Stimulated activated CD8-positive, alpha-beta memory T cell treated with anti-CD3 and anti-CD28 coated beads, Interleukin-2, amount 100 ng/mL, for 1 hour (primary cell): ENCODE results near the gene FCGR3B.
"Not testable (repeated sequence)": the region's sequence is repeated elsewhere in the genome, so short reads cannot be mapped to it uniquely, and the experiment has no call there.

Experiments
- DNase-seq, 2 donors: peaks; one replicate each; pipeline ENCODE4 v3.0.0-alpha.2; 2020; ENCODE audit warnings: low read depth in 2 of 2

The FCGR3B gene

GRCh38 chr1:161631076-161631475 lies at the start of gene FCGR3B:
FCGR3B (minus strand) TSS chr1:161631176; CDS start chr1:161631094, 82 bp downstream.
- DNase-seq: no peak

GRCh38 chr1:161678500-161678899 lies 47.5 kb upstream of the FCGR3B start:
- DNase-seq: no peak

- no peak for DNase-seq
Observed at GRCh38 chr1:161676958-161677689, 46.1 kb upstream of the FCGR3B start.

- no peak for DNase-seq
Observed at GRCh38 chr1:161676441-161676840, 45.5 kb upstream of the FCGR3B start.

- DNase-seq: not testable (repeated sequence)
Observed at GRCh38 chr1:161674908-161675307, 43.9 kb upstream of the FCGR3B start.

- not testable (repeated sequence) for DNase-seq
Observed at GRCh38 chr1:161674447-161674846, 43.5 kb upstream of the FCGR3B start.

GRCh38 chr1:161673437-161673836 lies 42.5 kb upstream of the FCGR3B start:
- not testable (repeated sequence) for DNase-seq

- not testable (repeated sequence) for DNase-seq
Observed at GRCh38 chr1:161671045-161672020, 40.4 kb upstream of the FCGR3B start.

- DNase-seq: not testable (repeated sequence)
Observed at GRCh38 chr1:161664689-161665088, 33.7 kb upstream of the FCGR3B start.

- not testable (repeated sequence) for DNase-seq
Observed at GRCh38 chr1:161663569-161663968, 32.6 kb upstream of the FCGR3B start.

- not testable (repeated sequence) for DNase-seq
Observed at GRCh38 chr1:161662684-161663339, 31.8 kb upstream of the FCGR3B start, which contains the start of gene FCGR2B. FCGR2B (plus strand) TSS chr1:161663143; CDS start chr1:161663242, 99 bp downstream.

GRCh38 chr1:161661660-161662311 lies 30.8 kb upstream of the FCGR3B start:
- not testable (repeated sequence) for DNase-seq

GRCh38 chr1:161658524-161658923 lies 27.5 kb upstream of the FCGR3B start:
- not testable (repeated sequence) for DNase-seq

GRCh38 chr1:161653971-161654370 lies 23.0 kb upstream of the FCGR3B start:
- not testable (repeated sequence) for DNase-seq

GRCh38 chr1:161653541-161653940 lies 22.6 kb upstream of the FCGR3B start:
- not testable (repeated sequence) for DNase-seq

- DNase-seq: not testable (repeated sequence)
Observed at GRCh38 chr1:161647507-161648360, 16.8 kb upstream of the FCGR3B start.

- not testable (repeated sequence) for DNase-seq
Observed at GRCh38 chr1:161644855-161645254, 13.9 kb upstream of the FCGR3B start.

GRCh38 chr1:161643481-161644208 lies 12.7 kb upstream of the FCGR3B start:
- not testable (repeated sequence) for DNase-seq

GRCh38 chr1:161642697-161643096 lies 11.7 kb upstream of the FCGR3B start:
- not testable (repeated sequence) for DNase-seq
